Colonic mucosa (tissue), 4 donors: ENCODE data around the gene ATP6AP1. TPM values are rescaled to one million over a fixed set of nuclear protein-coding genes. Genes with fewer than 3 reads are reported as not detected.

Experiments
- DNase-seq: peaks from one replicate; pipeline ENCODE4 v3.0.0-alpha.2; 2020
- H3K27ac ChIP-seq: fragments of 200-600 bp; one replicate; pipeline ENCODE4 v1.8.0; 2021
- H3K27me3 ChIP-seq: fragments of 200-600 bp; one replicate; pipeline ENCODE4 v1.8.0; 2021
- H3K36me3 ChIP-seq: fragments of 200-600 bp; one replicate; pipeline ENCODE4 v1.8.0; 2021
- H3K4me1 ChIP-seq: fragments of 200-600 bp; one replicate; pipeline ENCODE4 v1.8.0; 2021; ENCODE audit warnings: mild to moderate bottlenecking
- H3K4me3 ChIP-seq: fragments of 200-600 bp; one replicate; pipeline ENCODE4 v1.8.0; 2021
- H3K9ac ChIP-seq, 2 donors: one replicate each; pipeline ENCODE4 v1.7.0; 2013; ENCODE audit warnings: control low read depth in 2 of 2, low read depth in 2 of 2, low read length in 2 of 2
- H3K9me3 ChIP-seq: fragments of 200-600 bp; one replicate; pipeline ENCODE4 v1.8.0; 2021
- CTCF ChIP-seq: fragments of 200-600 bp; IDR thresholded peaks from one replicate; pipeline ENCODE4 v1.8.0; 2022; ENCODE audit warnings: antibody characterized with exemption, mild to moderate bottlenecking
- intact Hi-C: fragments of 100-400 bp; cut with DNase I; formaldehyde crosslinking; loops from one replicate; pipeline ENCODE4 v1.14.1; 2022
- microRNA-seq: library from miRNA; unstranded; fragments of <30 nt; microRNA quantifications from one replicate; pipeline ENCODE4, GENCODE V29; 2019
- total RNA-seq, 2 donors: library from RNA; stranded (reverse); fragmentation: NEBNext Ultra II Directional in 1 of 2; extraction: Animal tissue kit (Norgen Biotek cat#: 25700) in 1 of 2; gene quantifications; one replicate each; pipeline ENCODE4 v1.2.1, GENCODE V29; 2021
- donor health status: healthy.
- donor health status: DM: no; HTN: no; CAD: no.
- donor health status: DM: no; HTN: no; CAD: no.

Gene ATP6AP1
- total RNA-seq, 2 donors from 2014 or later: 86.3 to 96.9 TPM

GRCh38 chrX:154482786-154483185 is 54.3 kb downstream of the ATP6AP1 start:
- intact Hi-C loops: no loop called here
- TF ChIP-seq CTCF: no peak
- no peak overlapping the region for H3K27ac ChIP-seq
- no peaks in the 10 kb centered on the region for H3K36me3 ChIP-seq
- no peak for DNase-seq
- H3K27me3 ChIP-seq: no peaks in the 10 kb centered on the region
- H3K9me3 ChIP-seq: no peaks in the 10 kb centered on the region
- no peaks in the 10 kb centered on the region for H3K4me1 ChIP-seq
- H3K9ac ChIP-seq: no peak overlapping the region
- H3K4me3 ChIP-seq: no peak overlapping the region

- no peaks in the 10 kb centered on the region for H3K36me3 ChIP-seq
- DNase-seq: no peak
- intact Hi-C loops: no loop called here
- H3K27me3 ChIP-seq: no peaks in the 10 kb centered on the region
- H3K9ac ChIP-seq: no peak overlapping the region
- no peak overlapping the region for H3K4me3 ChIP-seq
- H3K9me3 ChIP-seq: no peaks in the 10 kb centered on the region
- no peak overlapping the region for H3K27ac ChIP-seq
- H3K4me1 ChIP-seq: no peaks in the 10 kb centered on the region
- TF ChIP-seq CTCF: no peak
Observed at GRCh38 chrX:154483325-154483724, 54.8 kb downstream of the ATP6AP1 start.

- H3K27me3 ChIP-seq: no peaks in the 10 kb centered on the region
- H3K9ac ChIP-seq: no peak overlapping the region
- no peaks in the 10 kb centered on the region for H3K9me3 ChIP-seq
- TF ChIP-seq CTCF: no peak
- DNase-seq: peak; percentile 33
- no peak overlapping the region for H3K4me3 ChIP-seq
- H3K27ac ChIP-seq: no peak overlapping the region
- intact Hi-C loops: no loop called here
- no peaks in the 10 kb centered on the region for H3K4me1 ChIP-seq
- H3K36me3 ChIP-seq: no peaks in the 10 kb centered on the region
Observed at GRCh38 chrX:154484255-154485149, 56.0 kb downstream of the ATP6AP1 start.

- H3K36me3 ChIP-seq: no peaks in the 10 kb centered on the region
- H3K9me3 ChIP-seq: no peaks in the 10 kb centered on the region
- H3K27ac ChIP-seq: peak overlapping the region; percentile 65
- H3K4me1 ChIP-seq: no peaks in the 10 kb centered on the region
- peak overlapping the region; percentile 65 for H3K4me3 ChIP-seq
- H3K9ac ChIP-seq: peak overlapping the region; percentile 57 to 79
- peak; percentile 16 for DNase-seq
- intact Hi-C loops: no loop called here
- no peaks in the 10 kb centered on the region for H3K27me3 ChIP-seq
- no peak for TF ChIP-seq CTCF
Observed at GRCh38 chrX:154485150-154486051, 56.9 kb downstream of the ATP6AP1 start.

GRCh38 chrX:154486052-154486395 is 57.5 kb downstream of the ATP6AP1 start:
- H3K4me3 ChIP-seq: peak overlapping the region; percentile 65
- H3K4me1 ChIP-seq: no peaks in the 10 kb centered on the region
- TF ChIP-seq CTCF: no peak
- H3K27ac ChIP-seq: peak overlapping the region; percentile 65
- intact Hi-C loops: no loop called here
- no peaks in the 10 kb centered on the region for H3K27me3 ChIP-seq
- DNase-seq: peak; percentile 33
- H3K9ac ChIP-seq: peak overlapping the region; percentile 57 to 79
- no peaks in the 10 kb centered on the region for H3K36me3 ChIP-seq
- H3K9me3 ChIP-seq: no peaks in the 10 kb centered on the region

Small RNA genes within 50 kb of the gene (microRNA-seq; reads per million reads assigned to microRNA genes)
- gene MIR6858: not detected

Other genes with a start within 250 kb of the ATP6AP1 start
- gene OPN1MW, start 246.1 kb upstream of the ATP6AP1 start, total RNA-seq: not detected
- not detected for gene OPN1MW2, start 208.9 kb upstream of the ATP6AP1 start, total RNA-seq
- not detected for gene OPN1MW3, start 171.1 kb upstream of the ATP6AP1 start, total RNA-seq
- gene TEX28, start 133.6 kb upstream of the ATP6AP1 start, total RNA-seq: not detected
- not detected for gene TKTL1, start 132.9 kb upstream of the ATP6AP1 start, total RNA-seq
- gene FLNA, start 54.0 kb upstream of the ATP6AP1 start, total RNA-seq: 100 to 1,000 TPM; 124 to 773 TPM
- 10 to 100 TPM; 44.4 to 49.1 TPM for gene EMD, start 49.4 kb upstream of the ATP6AP1 start, total RNA-seq
- 1,000 to 10,000 TPM; 1,915 to 2,641 TPM for gene RPL10, start 30.3 kb upstream of the ATP6AP1 start, total RNA-seq
- gene DNASE1L1, start 19.4 kb upstream of the ATP6AP1 start, total RNA-seq: 10 to 100 TPM; 19.1 to 29.2 TPM
- gene TAFAZZIN, start 17.1 kb upstream of the ATP6AP1 start, total RNA-seq: 10 to 100 TPM; 33.2 to 54.5 TPM
- 10 to 100 TPM; 63.0 to 83.0 TPM for gene GDI1, start 8.5 kb downstream of the ATP6AP1 start, total RNA-seq
- gene FAM50A, start 15.5 kb downstream of the ATP6AP1 start, total RNA-seq: 10 to 100 TPM; 41.9 to 60.1 TPM
- gene PLXNA3, start 29.6 kb downstream of the ATP6AP1 start, total RNA-seq: 10 to 100 TPM; 37.7 to 43.9 TPM
- gene LAGE3, start 50.6 kb downstream of the ATP6AP1 start, total RNA-seq: 10 to 100 TPM; 10.0 to 35.3 TPM
- 10 to 100 TPM; 24.7 to 40.9 TPM for gene UBL4A, start 57.9 kb downstream of the ATP6AP1 start, total RNA-seq
- 10 to 100 TPM; 23.0 to 24.5 TPM for gene SLC10A3, start 62.0 kb downstream of the ATP6AP1 start, total RNA-seq
- gene FAM3A, start 87.6 kb downstream of the ATP6AP1 start, total RNA-seq: 10 to 100 TPM; 63.1 to 71.1 TPM
- 10 to 100 TPM; 41.0 to 48.6 TPM for gene G6PD, start 118.2 kb downstream of the ATP6AP1 start, total RNA-seq
- 10 to 100 TPM; 20.6 to 28.4 TPM for gene IKBKG, start 118.9 kb downstream of the ATP6AP1 start, total RNA-seq
- not detected for gene CTAG1A, start 156.5 kb downstream of the ATP6AP1 start, total RNA-seq
- gene CTAG1B, start 190.6 kb downstream of the ATP6AP1 start, total RNA-seq: not detected
- gene CTAG2, start 224.9 kb downstream of the ATP6AP1 start, total RNA-seq: not detected